ENCODE data around the gene RAMP1.

The RAMP1 gene

GRCh38 chr2:237951878-237952277, 92.5 kb downstream of the RAMP1 start:
- no peak for DNase-seq (ENCODE audit: low read depth)

GRCh38 chr2:237952851-237953250, 93.4 kb downstream of the RAMP1 start:
- DNase-seq (ENCODE audit: low read depth), result no peak

GRCh38 chr2:237955640-237956401, 96.4 kb downstream of the RAMP1 start:
- no peak for DNase-seq (ENCODE audit: low read depth)

DNA sequence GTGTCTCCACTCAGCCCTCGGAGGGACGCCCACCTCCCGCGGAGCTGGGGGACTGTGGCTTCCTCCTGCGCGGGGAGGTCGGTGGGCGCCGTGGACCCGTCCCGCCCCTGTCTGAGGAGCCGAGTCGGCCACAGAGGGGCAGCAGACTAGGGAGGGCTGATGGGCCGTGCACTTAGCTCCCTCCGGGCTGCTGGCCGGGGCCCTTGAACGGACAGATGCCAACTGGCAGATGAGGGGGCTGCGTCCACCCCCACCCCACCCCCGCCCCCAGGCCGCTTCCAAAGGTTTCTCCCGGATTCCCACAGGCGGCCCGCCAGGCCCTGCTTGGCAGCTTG, 96.9 kb downstream of the RAMP1 start:
- DNase-seq (ENCODE audit: low read depth), result no peak

DNA sequence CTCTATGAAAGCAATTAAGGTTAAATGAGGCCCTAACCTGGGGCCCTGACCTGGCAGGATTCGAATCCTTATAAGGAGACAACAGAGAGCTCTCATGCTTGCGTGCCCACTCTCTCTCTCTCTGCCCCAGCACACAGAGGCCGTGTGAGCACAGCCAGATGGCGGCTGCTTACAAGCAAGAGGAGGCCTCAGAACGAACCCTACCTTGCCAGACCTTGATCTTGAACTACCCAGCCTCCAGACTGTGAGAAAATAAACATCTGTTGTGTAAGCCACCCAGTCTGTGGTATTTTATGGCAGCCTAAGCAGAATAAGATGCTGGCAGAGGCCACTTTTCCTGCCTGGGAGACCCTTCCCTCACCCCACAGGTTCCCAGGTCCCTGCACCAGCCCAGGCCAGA, 102.2 kb downstream of the RAMP1 start:
- DNase-seq (ENCODE audit: low read depth), result no peak

Data from activated T-cell treated with anti-CD3 and anti-CD28 coated beads for 48 hours (primary cell).